Fibroblast of pulmonary artery (primary cell): ENCODE data around the gene MARCO.
"Not testable (repeated sequence)": the region's sequence is repeated elsewhere in the genome, so short reads cannot be mapped to it uniquely, and the experiment has no call there.

Experiments
- DNase-seq: peaks from one replicate; pipeline ENCODE4 v3.0.0-alpha.2; 2010; ENCODE audit warnings: low read depth
- H3K4me3 ChIP-seq: replicated peaks from 2 replicates; pipeline ENCODE4 v1.5.1; 2011; ENCODE audit warnings: low read depth, mild to moderate bottlenecking, control low read depth, low read length, moderate library complexity
- TF ChIP-seq, protein P1 (sequence below): IDR thresholded peaks from 2 replicates; pipeline ENCODE4 v1.5.1; 2011; ENCODE audit warnings: mild to moderate bottlenecking, control low read depth, low read length, inconsistent platforms; ENCODE audit errors: missing control alignments

The MARCO gene

GRCh38 chr2:118993392-118993752 lies 51.4 kb downstream of the MARCO start:
- DNase-seq: no peak
- TF ChIP-seq, protein P1, sequence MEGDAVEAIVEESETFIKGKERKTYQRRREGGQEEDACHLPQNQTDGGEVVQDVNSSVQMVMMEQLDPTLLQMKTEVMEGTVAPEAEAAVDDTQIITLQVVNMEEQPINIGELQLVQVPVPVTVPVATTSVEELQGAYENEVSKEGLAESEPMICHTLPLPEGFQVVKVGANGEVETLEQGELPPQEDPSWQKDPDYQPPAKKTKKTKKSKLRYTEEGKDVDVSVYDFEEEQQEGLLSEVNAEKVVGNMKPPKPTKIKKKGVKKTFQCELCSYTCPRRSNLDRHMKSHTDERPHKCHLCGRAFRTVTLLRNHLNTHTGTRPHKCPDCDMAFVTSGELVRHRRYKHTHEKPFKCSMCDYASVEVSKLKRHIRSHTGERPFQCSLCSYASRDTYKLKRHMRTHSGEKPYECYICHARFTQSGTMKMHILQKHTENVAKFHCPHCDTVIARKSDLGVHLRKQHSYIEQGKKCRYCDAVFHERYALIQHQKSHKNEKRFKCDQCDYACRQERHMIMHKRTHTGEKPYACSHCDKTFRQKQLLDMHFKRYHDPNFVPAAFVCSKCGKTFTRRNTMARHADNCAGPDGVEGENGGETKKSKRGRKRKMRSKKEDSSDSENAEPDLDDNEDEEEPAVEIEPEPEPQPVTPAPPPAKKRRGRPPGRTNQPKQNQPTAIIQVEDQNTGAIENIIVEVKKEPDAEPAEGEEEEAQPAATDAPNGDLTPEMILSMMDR: no peak
- no peak overlapping the region for H3K4me3 ChIP-seq

GRCh38 chr2:118994172-118994700 lies 52.2 kb downstream of the MARCO start:
- DNase-seq: no peak
- TF ChIP-seq, protein P1: no peak
- no peak overlapping the region for H3K4me3 ChIP-seq

GRCh38 chr2:118994778-118995177 lies 52.8 kb downstream of the MARCO start:
- DNase-seq: no peak
- no peak overlapping the region for H3K4me3 ChIP-seq
- TF ChIP-seq, protein P1: no peak

DNA sequence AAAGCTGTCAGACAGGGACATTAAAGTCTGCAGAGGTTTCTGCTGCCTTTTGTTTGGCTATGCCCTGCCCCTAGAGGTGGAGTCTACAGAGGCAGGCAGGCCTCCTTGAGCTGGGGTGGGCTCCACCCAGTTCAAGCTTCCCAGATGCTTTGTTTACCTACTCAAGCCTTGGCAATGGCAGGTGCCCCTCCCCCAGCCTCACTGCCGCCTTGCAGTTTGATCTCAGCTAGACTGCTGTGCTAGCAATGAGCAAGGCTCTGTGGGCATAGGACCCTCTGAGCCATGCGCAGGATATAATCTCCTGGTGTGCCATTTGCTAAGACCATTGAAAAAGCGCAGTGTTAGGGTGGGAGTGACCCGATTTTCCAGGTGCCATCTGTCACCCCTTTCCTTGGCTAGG lies 61.9 kb downstream of the MARCO start:
- not testable (repeated sequence) for DNase-seq, H3K4me3 ChIP-seq

DNA sequence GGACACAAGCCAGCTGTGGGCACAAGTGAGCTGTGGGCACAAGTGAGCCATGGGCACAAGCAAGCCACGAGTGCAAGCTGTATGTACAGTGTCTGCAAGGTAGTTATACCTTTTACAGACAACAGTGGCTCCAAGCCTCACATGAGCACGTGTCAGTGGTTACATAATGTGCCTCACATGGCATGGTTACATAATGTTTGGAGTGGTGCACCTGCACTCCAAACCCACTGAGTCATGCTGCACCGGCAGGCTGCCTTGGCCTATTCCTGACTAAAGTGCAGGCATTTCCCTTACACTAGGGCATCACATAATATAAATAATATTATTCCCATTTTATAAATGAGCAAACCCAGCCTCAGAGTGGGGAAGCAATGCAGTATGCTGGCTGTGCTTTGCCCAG lies 62.6 kb downstream of the MARCO start:
- no peak overlapping the region for H3K4me3 ChIP-seq
- TF ChIP-seq, protein P1: no peak
- no peak for DNase-seq

GRCh38 chr2:119005051-119005450 lies 63.1 kb downstream of the MARCO start:
- H3K4me3 ChIP-seq: no peak overlapping the region
- TF ChIP-seq, protein P1: no peak
- DNase-seq: no peak

GRCh38 chr2:119005555-119005954 lies 63.6 kb downstream of the MARCO start:
- TF ChIP-seq, protein P1: no peak
- no peak for DNase-seq

More at GRCh38 chr2:119005555-119005954, 63.6 kb downstream of the MARCO start:
- no peak overlapping the region for H3K4me3 ChIP-seq
